ENCODE measurements around the gene GCKR.
A peak's percentile ranks its signal among the peaks of the same experiment; 100 is the strongest.

The GCKR gene, protein sequence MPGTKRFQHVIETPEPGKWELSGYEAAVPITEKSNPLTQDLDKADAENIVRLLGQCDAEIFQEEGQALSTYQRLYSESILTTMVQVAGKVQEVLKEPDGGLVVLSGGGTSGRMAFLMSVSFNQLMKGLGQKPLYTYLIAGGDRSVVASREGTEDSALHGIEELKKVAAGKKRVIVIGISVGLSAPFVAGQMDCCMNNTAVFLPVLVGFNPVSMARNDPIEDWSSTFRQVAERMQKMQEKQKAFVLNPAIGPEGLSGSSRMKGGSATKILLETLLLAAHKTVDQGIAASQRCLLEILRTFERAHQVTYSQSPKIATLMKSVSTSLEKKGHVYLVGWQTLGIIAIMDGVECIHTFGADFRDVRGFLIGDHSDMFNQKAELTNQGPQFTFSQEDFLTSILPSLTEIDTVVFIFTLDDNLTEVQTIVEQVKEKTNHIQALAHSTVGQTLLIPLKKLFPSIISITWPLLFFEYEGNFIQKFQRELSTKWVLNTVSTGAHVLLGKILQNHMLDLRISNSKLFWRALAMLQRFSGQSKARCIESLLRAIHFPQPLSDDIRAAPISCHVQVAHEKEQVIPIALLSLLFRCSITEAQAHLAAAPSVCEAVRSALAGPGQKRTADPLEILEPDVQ

DNA sequence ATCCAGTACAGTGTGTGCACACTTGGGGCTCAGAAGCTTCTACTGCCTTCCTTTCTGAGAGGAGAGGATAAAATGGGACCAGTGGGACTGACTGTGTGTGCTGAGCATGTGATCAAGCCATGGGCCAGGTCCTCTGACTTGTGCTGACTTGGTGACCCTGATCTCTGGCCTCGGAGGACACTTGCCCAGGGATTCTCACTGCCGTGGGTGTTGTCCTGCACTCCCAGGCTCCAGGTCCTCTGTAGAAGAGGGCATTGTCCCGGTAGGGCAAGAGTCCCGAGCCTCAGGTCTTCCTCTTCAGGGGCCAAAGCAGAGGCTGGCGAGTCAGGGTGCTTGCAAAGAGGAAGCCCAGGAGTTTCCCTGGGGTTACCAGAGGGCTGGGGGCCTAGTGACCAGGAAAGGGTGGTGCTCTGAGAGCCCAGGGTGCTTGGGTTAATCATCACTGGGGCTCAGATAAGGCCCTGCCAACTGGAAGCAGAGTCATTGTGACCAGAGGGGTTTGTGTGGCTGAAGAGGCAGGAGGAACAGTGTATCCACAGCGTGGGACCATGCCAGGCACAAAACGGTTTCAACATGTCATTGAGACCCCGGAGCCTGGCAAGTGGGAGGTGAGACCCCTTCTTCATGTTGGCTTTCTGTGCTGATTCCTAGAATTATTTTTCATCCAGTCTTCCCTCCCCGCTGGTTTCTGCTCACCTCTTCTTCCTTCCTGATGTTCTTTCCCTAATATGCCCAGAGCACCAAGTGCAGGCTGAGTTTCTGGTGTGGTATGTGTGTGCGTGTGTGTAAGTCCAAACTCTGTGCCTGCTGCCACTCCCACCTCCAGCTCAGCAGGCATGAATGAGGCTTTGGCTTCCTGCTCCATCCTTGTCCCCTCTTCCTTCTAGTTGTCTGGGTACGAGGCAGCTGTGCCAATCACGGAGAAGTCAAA, at the start of gene GCKR:
Gene GCKR, plus strand, starts transcription at position 483 of the 931 bp plus-strand sequence. Its CDS starts 66 bp downstream, at position 549.
- DNase-seq, result no peak

DNA sequence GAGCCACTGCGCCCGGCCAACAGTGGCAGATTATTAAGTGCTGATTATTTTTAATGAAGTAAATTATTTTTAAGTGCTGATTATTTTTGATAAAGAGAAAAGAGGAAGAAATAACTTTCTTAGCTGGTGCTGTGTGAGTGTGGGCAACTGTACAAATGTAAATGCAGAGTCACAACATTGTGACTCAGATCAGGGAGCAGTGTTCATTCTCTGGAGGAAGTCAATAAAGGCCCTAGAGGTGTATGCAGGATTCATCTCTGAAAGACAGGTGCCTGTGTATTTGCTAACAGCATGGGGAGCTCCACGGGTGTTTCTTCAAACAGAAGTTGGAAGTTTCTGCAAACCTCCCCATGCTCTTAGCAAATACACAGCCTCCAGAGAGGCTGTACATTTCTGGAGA, 48.3 kb upstream of the GCKR start:
- no peak for DNase-seq

DNA sequence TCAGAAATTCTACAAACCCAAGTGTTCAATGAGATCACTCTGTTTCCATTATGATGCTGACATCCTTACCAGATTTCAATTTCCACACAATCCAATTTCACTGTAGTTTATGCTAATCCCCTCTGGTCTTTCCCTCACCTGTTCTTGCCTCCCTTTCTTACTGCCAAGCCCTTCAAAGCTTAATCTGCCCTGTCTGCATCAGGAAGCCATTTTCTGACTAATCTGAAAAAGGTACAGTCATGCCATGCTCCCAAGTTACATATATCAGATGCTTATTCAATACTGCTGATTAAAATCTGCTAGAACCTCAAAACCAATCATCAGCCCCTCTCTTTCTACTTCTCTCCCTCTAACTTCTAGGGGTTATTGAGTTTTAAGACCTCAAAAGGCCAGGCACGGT, 45.5 kb upstream of the GCKR start:
- no peak for DNase-seq

DNA sequence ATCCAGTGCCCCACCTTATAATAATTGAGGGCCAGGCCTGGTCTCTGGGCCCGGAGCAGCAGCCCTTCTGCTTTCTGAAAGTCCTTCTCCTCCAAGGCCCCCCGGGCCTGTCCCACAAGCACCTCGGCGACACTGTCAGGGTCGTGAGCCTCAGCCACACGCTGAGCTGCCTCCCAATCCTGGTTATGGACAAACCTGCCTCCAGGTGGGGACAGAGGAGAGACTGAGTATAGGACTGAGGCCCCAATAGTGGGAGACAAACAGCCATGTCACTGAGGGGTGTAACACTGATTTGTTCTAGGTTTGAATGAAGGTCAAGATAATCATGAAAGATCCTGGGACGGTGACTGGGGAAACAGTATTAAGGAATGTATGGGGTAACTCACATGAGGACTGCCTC, 42.7 kb upstream of the GCKR start:
- DNase-seq, result no peak

DNA sequence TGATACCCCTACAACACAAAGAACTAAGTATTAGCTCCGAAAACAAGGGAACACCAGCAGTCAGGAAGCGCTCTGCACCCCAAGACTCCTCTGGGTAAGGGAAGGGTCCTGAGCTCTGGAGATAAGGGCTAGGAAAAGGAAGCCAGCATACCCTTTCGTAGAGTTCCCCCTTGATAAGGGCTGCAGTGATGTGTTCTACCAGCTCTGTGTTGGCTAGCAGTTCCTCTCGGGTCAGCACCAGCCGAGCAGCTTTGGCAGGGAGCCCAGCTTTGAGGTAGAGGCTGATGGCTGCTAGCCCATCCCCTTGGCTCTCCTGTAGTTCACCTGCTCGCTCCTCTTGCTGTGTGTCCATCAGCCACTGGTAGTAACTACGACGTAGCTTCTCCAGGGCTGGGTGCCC, 35.5 kb upstream of the GCKR start:
- no peak for DNase-seq

DNA sequence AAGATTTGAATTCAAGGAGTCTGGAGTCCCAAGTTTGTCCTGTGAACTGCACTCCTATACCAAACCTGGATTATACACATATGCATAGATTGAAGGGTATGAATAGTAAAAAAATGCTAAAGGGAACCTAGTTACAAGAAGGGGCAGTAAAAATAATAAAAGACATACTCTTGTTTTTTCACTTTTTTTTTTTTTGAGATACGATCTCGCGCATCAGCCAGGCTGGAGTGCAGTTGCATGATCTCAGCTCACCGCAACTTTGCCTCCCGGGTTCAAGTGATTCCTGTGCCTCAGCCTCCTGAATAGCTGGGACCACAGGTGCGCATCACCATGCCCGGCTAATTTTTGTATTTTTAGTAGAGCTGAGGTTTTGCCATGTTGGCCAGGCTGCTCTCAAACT, 32.2 kb upstream of the GCKR start:
- no peak for DNase-seq

DNA sequence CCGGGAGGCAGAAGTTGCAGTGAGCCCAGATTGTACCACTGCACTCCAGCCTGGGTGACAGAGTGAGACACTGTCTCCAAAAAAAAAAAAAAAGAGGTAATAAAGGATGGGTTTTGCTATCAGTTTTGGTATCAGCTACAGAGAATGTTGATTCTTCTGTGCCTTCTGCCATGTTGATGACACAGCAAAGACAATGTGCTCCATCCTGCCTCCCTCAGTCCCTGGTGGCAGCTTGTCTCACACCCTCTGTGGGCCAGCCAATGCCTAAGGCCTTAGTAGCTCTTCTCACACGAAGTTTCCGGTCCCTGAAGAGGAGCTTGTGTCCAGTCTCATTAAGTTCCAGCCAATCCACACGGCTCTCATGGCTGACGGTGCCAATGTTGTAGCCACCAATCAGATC, 24.7 kb upstream of the GCKR start:
- DNase-seq, result no peak

DNA sequence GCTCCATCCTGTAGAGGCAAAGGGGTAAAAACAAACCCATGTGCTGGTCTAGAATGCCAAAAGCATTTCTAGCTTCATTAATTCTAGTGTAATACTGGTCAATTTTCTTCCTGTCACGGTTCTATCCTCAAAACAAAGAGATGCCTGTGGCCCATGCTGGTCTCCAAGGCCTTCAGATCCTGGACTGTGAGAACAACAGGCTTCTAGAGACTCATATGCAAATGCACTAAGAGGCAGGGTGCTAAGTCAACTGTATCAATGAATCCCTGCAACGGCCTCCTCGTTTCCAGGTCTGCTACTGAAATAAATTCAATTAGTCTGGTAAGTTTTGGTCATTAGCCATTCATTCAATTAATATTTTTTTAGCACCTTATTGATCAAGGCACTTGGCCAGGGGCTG, 11.1 kb upstream of the GCKR start:
- DNase-seq, result no peak

DNA sequence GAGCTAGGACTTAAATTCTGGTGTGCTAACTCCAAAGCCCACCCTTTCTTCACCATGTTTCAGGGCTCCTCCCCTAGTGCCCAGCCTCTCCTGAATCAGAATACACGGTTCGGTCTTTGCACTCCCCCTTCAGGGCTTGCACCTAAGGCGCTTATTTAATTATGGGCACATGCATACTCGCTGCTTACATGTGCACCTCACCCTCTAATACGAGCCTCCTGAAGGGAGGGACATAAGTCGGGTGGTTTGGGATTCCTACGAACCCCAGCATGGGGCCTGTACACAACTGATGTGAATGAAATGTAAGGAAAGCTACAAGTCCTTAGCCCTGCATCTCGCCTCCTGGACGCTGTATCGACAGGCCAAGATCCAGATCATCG, 7.5 kb upstream of the GCKR start:
- no peak for DNase-seq

DNA sequence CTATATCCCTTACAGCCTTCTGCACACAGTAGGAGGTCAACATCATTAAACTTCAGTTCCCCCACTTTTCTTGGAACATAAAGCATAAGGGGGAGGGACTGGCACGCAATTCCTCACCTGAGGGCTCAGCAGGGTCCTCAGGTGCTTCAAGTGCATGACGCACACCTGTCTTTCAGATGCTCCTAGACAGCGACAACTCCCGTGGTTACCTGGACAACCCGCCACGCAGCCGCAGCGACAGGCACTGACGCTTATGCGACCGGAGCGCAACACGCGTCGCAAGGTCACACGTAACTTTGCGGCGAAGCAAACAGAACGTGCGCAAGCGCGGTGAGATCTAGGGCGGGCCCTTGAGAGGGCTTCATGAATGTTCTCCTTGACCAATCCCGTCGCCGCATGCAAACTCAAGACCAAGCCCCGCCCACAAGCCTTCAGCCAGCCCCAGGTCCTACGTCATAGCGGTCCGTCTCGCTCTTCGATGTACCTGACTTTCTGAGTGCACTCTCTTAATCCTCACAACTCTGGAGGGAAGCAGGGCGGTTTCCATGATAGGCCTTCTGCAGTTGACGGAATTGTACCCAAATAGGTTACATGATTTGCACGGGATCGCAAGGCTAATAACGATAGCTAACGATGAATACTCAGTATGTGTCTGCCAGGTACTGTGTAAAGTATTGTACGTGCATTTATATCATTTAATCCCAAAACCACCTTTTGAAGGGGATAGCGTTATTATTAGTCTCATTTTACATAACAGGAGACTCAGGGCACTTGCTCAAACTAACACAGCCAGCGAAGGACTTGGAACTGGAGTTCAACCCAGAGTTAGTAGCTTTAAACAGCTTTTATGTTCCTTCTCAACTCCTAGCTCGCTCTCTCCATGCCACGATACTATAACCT, 6.9 kb upstream of the GCKR start, which contains the start of gene IFT172:
Gene IFT172, minus strand, starts transcription at position 246 of the 900 bp plus-strand sequence. Its CDS starts 90 bp downstream, at position 156.
- DNase-seq, result peak; percentile 99

DNA sequence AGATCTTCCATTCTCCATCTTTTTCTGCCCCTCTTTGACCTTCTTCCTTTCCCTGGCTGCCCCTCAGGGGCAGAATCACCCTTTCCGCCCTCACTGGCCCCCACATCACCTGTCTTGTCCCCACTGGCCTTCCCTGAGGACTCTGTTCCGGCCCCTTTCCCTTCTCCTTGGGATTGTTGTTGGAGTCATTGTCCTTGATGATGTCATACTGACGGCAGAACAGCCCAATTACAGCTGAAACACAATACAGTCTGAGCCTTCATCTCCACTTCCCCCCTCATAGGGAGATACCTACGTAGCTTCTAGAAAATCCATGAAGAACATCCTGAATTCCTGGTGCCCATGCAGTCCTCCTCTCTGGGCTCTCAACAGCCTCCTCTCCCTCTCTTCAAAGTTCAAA, 4.1 kb upstream of the GCKR start:
- DNase-seq, result no peak

DNA sequence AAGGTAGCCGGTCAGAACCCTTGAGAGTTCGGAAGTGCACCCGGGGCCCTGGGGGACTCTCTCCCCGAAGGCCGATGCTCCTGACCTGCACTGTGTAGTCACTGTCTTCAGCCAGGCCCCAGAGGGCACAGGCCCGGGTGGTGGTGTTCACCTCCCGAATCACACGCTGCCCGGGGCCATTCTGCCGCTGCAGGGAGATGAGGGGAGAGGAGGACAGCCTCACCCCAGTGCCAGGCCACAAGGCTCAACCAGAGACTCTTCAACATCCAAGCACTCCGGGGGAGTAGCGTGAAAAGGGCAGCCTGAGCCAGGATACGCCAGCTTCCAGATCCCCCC, 2.7 kb upstream of the GCKR start:
- DNase-seq, result no peak

DNA sequence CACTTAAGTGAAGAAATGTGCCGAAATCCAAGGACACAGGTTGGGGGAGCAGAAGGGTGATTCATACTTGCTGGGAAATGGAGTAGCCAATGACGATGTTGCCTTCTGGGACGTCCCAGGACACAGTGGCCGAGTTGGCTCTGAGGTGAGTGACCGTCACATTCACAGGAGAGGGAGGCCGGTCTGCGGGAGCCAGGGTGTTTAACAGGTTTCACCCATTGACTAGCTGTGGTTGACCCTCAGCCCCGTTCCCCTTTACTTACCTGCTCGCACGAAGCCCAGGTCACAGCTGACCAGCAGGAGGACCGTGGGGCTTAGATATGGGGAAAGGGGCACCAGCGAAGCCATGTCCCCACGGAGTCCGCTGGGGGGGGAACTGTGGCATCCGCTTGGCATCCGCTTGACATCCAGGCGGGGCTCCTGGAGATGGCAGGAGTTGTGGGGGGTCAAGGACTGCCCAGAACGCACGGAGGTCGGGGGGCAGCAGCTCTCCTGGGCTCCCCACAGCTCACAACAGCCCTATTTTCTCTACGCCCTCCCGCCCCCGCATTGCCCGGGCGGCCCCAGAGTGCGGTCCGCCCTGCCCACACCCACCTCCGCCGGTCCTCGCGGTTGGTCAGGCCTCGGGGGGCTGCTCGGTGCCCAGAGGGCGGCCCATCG, 2.2 kb upstream of the GCKR start:
- DNase-seq, result no peak

DNA sequence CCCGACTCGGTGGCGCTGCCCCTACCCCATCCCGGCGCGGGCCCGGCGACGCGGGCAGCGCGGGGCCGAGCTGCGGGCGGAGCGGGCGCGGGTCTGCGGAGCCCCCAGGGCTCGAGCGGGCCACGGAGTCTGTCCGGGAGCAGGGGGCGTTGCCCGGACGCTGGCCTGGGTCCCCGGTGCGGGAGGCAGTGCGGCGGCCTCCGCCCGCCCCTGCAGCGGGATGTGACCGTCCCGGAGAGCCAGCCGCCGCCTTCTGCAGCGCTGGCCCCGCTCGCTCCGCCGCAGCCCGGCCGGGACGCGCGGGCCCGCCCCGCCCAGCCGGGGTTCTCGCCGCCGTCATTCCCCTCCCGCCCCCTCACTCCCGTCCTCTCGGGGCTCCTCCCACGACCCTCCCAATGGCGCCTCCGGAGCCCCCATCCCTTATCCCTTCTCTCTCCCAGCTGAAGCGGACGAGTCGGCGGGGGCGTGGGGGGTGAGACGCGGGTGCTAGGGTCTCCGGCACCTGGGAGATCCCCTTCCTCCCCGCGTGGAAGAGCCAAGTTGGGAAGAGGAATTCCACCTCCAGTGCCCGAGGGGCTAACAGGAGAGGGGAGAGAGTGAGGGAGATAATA, 1.6 kb upstream of the GCKR start, which contains the start of gene FNDC4:
Gene FNDC4, minus strand, starts transcription at position 257 of the 611 bp plus-strand sequence. CDS start 521 bp downstream, outside the sequence.
- peak; percentile 21 for DNase-seq

DNA sequence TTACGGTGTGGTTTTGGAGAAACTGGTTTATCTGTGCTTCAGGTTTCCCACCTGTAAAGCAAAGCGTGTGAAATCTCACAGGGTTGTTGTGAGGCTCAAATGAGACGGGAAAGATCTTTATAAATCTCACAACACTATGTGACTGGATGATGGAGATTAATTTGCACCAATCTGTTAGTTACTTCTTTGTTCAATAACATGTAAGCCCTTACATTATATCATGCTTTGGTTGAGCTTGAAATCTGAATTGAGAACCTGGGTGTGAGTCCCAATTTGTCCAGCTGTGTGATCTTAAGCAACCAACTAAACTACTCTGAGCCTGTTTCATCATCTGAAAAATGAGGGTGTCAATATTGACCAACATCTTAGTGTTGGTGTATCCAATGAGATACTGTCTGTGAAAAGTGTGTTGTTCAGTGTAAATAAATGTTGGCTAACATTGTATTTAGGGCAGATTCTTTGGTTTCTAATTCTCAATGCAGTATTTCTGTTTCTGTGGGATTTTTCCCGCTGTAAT, 741 bp upstream of the GCKR start:
- no peak for DNase-seq

DNA sequence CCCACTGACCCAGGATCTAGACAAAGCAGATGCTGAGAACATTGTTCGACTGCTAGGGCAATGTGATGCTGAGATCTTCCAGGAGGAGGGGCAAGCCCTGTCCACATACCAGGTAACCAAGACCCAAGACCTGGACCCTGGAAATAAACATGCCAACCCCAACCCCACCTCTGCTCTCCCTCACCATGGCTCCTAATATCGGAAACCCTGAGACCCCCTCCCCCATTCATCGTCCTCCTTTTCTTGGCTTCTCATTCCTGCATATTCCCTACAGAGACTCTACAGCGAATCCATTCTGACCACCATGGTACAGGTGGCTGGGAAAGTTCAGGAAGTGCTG, 619 bp downstream of the GCKR start:
- no peak for DNase-seq

DNA sequence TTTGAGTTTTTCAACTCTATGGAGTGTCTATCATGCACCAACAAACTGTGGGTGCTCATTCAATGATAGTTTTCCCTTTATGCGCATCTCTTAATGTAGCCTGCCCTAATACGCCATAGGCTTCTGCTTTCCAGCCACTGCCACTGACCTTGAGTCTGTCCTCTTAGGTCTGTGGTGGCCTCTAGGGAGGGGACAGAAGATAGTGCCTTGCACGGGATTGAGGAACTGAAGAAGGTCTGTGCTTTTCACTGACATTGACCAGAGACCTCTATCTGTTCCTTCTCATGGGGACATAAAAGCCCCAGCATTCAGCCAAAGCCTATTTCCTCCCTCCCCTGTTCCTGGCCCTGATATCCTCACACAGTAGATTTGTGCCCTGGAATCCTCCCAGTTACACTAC, 2.3 kb downstream of the GCKR start:
- DNase-seq, result no peak

DNA sequence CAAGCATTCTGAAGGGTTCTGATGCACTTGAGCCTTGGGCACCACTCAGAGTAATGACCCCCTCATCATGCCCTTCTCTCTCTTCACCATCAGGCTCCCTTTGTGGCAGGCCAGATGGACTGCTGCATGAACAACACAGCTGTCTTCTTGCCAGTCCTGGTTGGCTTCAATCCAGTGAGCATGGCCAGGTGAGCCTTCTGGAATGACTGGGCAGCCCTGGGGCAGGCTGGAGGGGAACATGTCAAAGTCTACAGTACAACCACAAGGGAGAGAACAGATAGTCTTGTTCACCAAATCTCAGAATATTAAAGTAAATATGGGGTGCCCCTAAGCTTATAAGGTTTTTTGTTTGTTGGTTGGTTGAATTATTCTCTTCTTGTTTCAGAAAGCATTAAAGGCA, 4.4 kb downstream of the GCKR start:
- no peak for DNase-seq

DNA sequence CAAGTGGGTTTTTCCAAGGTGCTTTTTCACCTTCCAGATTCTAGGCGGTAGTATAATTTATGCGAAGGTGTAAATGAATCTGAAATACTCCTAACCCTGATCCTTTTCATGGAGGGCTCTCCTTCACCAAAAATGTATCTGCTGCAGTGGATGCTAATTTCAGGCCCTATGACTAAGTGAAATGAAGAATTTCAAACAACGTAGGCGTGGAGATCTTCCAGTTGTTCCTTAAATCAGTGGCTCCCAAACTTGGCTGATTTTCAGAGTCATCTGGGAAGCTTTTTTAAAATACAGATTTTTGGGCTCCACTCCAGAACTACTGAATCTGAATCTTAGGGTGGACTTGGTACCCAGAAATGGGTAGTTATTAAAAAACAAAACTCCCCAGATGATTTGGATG, 5.5 kb downstream of the GCKR start:
- no peak for DNase-seq

DNA sequence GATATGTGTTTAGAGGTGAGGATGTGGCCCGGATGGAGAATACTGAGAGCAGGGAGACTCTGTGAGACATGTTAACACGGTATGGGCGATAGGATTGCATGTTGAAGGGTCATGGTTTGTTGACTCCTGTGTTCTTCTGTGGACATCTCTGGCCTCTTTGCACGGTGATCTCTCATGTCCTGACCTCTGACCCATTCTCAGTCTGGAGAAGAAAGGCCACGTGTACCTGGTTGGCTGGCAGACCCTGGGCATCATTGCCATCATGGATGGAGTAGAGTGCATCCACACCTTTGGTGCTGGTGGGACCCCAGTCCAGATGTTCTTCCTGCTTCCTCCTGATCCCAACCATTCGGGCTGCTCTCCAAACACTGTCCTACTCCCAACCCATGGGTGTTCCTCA, 9.9 kb downstream of the GCKR start:
- DNase-seq, result no peak

DNA sequence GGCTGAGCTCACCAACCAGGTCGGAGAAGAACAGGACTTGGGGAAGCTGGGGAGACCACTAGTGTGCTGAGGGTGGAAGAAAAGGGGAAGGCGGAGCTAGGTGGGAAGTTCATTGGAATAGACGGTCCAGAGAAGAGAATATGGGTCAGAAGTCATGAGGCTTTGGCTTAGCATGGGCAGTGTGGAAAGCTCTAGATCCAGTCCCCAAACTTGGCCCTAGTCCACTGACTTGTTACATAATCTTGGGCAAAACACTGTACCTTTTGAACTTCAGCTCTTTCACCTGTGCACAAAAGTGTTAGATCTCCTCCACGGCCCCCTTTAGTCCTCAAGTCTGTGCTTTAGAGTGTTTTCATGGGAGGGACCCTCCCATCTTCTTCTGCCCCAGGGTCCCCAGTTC, 10.7 kb downstream of the GCKR start:
- no peak for DNase-seq

Measured in activated naive CD4-positive, alpha-beta T cell treated with anti-CD3 and anti-CD28 coated beads, Interleukin-2, amount 50 U/mL, for 16 hours (primary cell).